RWPE2 (cell line): ENCODE data around the gene REG1B.

Experiments used
- ATAC-seq: fragments of 200-7000 bp; cut with Tn5 transposase; 3 replicates; pipeline ENCODE4 v1.9.1; 2021; ENCODE audit warnings: low read depth
- DNase-seq: peaks from one replicate; pipeline ENCODE4 v3.0.0-alpha.2; 2020; ENCODE audit warnings: low spot score
- H3K27ac ChIP-seq: fragments of 450-650 bp; 2 replicates; pipeline ENCODE4 v1.5.1; 2017; ENCODE audit warnings: mild to moderate bottlenecking; ENCODE audit not compliant: poor library complexity, severe bottlenecking
- H3K27me3 ChIP-seq: fragments of 250-450 bp; sonication (Bioruptor Pico); 2 replicates; pipeline ENCODE4 v1.5.1; 2021; ENCODE audit warnings: mild to moderate bottlenecking, moderate library complexity; ENCODE audit not compliant: insufficient read depth, poor library complexity, severe bottlenecking
- H3K36me3 ChIP-seq: fragments of 250-450 bp; sonication (Bioruptor Pico); 2 replicates; pipeline ENCODE4 v1.5.1; 2020; ENCODE audit warnings: low read depth, mild to moderate bottlenecking, moderate library complexity
- H3K4me1 ChIP-seq: fragments of 250-450 bp; sonication (Bioruptor Pico); 2 replicates; pipeline ENCODE4 v1.5.1; 2021; ENCODE audit warnings: mild to moderate bottlenecking, moderate library complexity; ENCODE audit not compliant: insufficient read depth, poor library complexity, severe bottlenecking
- H3K4me3 ChIP-seq: fragments of 250-450 bp; sonication (Bioruptor Pico); 2 replicates; pipeline ENCODE4 v1.5.1; 2021; ENCODE audit warnings: mild to moderate bottlenecking, moderate library complexity; ENCODE audit not compliant: severe bottlenecking
- H3K9me3 ChIP-seq: fragments of 250-450 bp; sonication (Bioruptor Pico); 2 replicates; pipeline ENCODE4 v1.5.1; 2021; ENCODE audit warnings: mild to moderate bottlenecking, moderate library complexity; ENCODE audit not compliant: severe bottlenecking
- TF ChIP-seq, protein P1 (sequence below): fragments of 450-650 bp; IDR thresholded peaks from one replicate; pipeline ENCODE4 v1.5.1; 2017; ENCODE audit warnings: mild to moderate bottlenecking, moderate library complexity; ENCODE audit not compliant: poor library complexity, severe bottlenecking

Gene REG1B

DNA sequence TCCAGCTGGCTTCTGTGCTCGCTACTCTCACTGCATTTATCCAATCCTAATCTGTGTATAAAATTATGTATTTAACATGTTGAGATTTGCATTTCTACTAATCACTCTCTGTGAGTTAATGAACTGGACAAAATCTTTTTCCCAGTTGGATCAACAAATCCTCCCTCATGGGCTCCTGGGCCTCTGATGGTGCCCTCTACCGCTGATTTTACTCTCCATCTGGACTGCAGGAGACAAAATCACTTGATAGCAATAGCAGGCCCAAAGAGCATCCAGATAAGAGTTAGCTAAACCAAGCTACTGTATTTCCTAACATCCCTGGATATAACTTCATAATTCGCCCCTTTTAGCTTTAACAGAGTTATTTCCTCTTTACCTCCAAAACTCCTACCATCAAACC is 47.8 kb downstream of the REG1B start:
- Histone ChIP-seq H3K27ac (no peak overlapping the region), H3K4me3 (no peak overlapping the region), H3K4me1 (no peaks in the 10 kb centered on the region), H3K27me3 (no peaks in the 10 kb centered on the region), H3K36me3 (no peaks in the 10 kb centered on the region), H3K9me3 (no peaks in the 10 kb centered on the region)
- TF ChIP-seq, protein P1, sequence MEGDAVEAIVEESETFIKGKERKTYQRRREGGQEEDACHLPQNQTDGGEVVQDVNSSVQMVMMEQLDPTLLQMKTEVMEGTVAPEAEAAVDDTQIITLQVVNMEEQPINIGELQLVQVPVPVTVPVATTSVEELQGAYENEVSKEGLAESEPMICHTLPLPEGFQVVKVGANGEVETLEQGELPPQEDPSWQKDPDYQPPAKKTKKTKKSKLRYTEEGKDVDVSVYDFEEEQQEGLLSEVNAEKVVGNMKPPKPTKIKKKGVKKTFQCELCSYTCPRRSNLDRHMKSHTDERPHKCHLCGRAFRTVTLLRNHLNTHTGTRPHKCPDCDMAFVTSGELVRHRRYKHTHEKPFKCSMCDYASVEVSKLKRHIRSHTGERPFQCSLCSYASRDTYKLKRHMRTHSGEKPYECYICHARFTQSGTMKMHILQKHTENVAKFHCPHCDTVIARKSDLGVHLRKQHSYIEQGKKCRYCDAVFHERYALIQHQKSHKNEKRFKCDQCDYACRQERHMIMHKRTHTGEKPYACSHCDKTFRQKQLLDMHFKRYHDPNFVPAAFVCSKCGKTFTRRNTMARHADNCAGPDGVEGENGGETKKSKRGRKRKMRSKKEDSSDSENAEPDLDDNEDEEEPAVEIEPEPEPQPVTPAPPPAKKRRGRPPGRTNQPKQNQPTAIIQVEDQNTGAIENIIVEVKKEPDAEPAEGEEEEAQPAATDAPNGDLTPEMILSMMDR, result no peak
- no peak for ATAC-seq
- DNase-seq, result no peak
